Upper lobe of left lung (tissue), 4 donors: ENCODE results near the gene P2RY11.

Experiments
- CTCF ChIP-seq, 6 experiments: fragments of 450-650 bp in 4 of 6; fragments of 200-600 bp in 2 of 6; sonication (generic) in 2 of 6; IDR thresholded peaks; one replicate each; pipeline ENCODE4 v1.5.1; 2016 to 2019; ENCODE audit warnings: antibody characterized with exemption in 6 of 6
- POLR2A ChIP-seq, 4 donors: fragments of 450-650 bp; IDR thresholded peaks; one replicate each; pipeline ENCODE4 v1.5.1; 2016 to 2017; ENCODE audit warnings: antibody characterized with exemption in 4 of 4, mild to moderate bottlenecking in 2 of 4

GRCh38 chr19:10069046-10069445, 42.4 kb upstream of the P2RY11 start:
- TF ChIP-seq CTCF (IDR thresholded peaks at IDR 0.05) (no peak), POLR2A (IDR thresholded peaks at IDR 0.05) (no peak)
